Renal cortical epithelial cell (primary cell): ENCODE data around the gene CDCP1. TPM values are rescaled to one million over a fixed set of nuclear protein-coding genes. Genes with fewer than 3 reads are reported as not detected.
A peak's percentile ranks its signal among the peaks of the same experiment; 100 is the strongest.
"Not testable (repeated sequence)": the region's sequence is repeated elsewhere in the genome, so short reads cannot be mapped to it uniquely, and the experiment has no call there.

ENCODE experiments used
- DNase-seq: peaks from one replicate; pipeline ENCODE4 v3.0.0-alpha.2; 2011; ENCODE audit warnings: low read depth
- total RNA-seq: library from RNA; depleted of rRNA; stranded (reverse); fragments of >200 nt; gene quantifications from 2 replicates; pipeline ENCODE4 v1.2.3, GENCODE V29; 2014

The CDCP1 gene
- total RNA-seq, 1 donor from 2014 or later: 58.9 TPM

DNA sequence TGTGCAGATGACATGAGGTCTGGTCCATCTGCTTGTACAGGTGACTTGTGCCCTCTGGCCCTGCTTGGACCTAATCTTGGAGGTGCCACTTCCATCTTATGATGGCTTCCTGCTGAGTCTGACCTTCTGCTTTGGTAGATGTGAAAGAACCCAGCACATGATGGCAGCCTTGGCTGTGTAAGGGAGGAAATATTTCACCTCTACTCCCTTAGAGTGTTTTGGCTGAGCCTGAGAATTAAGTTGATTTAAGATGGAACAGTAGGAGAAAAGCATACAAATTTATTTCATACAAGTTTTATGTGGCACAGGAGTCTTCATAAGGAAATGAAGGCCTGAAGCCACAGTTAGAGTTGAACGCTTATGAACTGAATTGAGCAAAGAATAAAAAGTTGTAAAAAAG lies 27.6 kb upstream of the CDCP1 start:
- DNase-seq: no peak

GRCh38 chr3:45171283-45171682 lies 25.1 kb upstream of the CDCP1 start:
- DNase-seq: no peak

DNA sequence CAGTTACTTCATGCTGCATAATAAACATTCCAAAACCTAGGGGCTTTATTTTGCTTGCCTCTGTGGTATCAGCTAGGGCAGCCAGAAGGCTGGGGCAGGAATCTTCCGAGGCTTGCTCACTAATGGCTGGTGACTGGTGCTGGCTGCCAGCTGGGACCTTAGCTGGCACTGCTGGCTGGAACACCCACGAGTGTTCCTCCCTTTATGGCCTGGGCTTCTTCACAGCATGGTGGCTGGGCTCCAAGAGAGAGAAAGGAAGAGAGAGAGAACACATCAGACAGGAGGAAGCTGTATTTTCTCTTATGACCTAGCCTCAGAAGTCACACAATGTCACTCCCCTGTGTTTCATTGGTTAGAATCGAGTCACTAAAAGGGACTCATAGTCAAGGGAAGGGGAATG lies 23.9 kb upstream of the CDCP1 start:
- peak; percentile 11 for DNase-seq

GRCh38 chr3:45169125-45169904 lies 23.1 kb upstream of the CDCP1 start:
- no peak for DNase-seq

- DNase-seq: peak; percentile 32
Observed at GRCh38 chr3:45168451-45168850, 22.3 kb upstream of the CDCP1 start.

GRCh38 chr3:45167011-45167911 lies 21.1 kb upstream of the CDCP1 start:
- DNase-seq: peak; percentile 97

- no peak for DNase-seq
Observed at GRCh38 chr3:45166321-45166879, 20.2 kb upstream of the CDCP1 start.

- no peak for DNase-seq
Observed at GRCh38 chr3:45165497-45166283, 19.5 kb upstream of the CDCP1 start.

DNA sequence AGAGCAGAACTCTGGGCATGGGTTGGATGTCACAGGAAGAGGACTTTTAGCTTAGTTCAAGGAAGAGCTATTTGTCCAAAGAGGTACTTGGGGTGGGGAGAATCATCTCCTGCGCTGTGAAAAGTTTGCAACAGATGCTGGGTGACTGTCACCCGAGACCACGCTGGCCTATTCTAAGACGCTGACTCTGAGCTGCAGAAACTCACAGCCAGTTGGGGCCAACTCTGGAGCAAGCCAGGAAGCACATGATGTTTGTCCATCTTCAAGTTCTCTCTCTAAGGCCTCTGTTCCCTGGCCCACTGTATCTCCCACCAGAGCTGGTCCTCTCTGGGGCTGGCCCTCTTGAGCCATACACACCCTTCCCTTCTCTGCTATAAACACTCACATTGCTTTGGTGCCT lies 17.9 kb upstream of the CDCP1 start:
- no peak for DNase-seq

DNA sequence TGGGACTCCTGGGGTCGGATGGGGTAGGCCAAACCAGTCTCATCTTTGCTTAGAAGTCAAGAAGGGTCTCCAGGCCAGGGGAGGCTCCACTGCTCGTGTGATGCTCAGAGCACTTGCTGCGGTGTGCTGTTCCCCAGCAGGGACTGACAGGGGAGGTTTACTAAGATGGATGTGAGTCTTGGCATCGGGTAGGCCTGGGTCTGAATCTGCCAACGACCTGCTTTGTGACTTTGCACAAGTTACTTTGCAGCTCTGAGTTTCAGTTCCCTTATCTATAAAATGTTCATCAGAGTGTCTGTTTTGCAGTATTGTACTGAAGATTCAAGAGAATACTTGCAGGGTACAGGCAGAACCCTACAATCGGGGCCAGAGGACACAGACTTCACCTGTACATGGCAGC lies 17.3 kb upstream of the CDCP1 start:
- no peak for DNase-seq

DNA sequence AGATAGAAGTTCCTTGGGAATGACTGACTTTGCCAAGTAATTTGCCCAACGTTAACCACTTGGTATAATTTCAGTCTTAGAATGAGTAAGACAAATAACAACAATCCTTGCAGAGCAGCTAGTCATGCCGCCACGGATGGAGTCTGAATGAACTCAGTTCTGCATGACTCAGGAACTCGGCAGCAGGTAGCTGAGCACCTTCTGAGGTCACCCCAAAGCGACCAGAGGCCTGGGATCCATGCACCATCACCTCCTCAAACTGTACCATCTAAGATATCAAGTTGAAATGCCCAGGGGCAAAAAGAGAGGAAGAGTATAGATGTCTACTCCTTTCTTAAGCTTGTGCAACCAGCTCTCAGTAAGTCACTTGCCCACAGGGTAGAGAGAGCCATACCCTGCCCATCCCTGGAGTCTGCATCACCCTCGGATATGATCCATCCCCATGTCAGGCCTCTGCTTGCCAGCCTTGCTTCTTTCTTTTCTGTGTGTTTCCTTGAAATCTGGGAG lies 8.5 kb upstream of the CDCP1 start:
- DNase-seq: peak; percentile 91

DNA sequence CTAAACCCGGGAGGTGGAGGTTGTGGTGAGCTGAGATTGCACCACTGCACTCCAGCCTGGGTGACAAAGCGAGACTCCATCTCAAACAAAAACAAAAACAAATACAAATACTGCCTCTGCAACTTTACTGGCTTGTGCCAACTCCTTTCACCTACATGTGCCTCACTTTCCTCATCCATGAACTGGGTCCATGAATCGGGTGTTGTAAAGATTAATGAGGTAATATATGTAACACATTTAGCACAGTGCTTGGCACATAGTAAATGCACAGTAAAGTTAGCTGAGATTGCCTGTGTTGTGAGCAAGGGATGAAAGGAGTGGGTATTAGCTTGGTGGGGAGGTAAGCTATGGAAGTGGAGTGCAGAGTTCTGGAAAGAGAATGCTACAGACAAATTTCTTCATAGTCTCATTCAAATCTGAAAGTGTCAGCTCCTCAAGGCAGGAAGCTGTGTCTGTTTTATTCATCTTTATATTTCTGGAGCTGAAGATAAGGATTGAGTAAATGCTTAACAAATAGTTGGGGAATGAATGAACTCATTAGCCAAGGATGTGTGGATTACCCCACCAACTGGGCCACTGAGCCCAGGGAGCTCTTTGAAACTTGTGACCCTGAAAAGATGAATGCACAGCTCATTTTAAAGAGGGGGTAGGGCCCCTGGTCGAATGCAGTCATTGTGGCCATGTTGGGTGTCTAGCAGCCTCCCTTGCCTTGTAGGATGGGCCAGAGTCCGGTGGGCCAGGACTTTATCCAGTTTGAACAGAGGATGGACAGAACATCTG lies 7.7 kb upstream of the CDCP1 start:
- no peak for DNase-seq

DNA sequence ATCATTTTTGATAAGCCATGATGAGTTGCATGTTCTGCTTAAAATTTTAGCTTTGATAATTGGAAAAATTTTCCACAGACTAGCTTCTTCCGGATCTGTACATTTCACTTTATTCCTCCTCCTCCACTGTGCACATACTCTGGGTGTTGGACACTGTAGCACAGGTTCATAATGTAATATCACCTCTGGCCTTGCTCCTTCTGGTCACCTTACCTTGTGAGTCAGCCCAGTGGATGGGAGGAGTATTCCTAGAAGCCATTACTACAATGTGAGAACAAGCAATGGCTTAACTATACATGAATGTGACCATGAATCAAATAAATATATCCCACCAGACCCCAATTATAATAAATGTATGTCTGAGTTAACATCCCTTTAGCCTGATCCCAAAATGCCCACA lies 6.1 kb upstream of the CDCP1 start:
- DNase-seq: no peak

GRCh38 chr3:45151100-45151499 lies 4.9 kb upstream of the CDCP1 start:
- DNase-seq: no peak

DNA sequence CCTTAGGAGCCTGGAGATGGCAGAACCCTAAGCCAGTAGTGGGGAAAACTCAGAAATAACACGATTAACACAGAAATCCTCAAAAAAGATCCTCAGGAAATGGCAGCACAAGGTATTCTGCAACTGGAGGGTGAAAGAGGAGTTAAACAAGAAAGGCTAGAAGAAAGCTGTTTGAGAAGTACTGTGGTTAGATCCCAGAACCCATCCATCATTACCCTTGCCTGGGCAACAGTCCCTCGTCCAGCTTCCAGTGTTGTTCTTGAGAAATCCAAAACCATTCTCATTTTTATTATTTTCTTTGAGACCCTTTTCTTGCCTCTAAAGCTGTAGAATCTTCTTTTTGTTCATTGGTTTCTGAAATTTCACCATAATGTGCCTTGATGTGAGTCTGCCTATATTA lies 2.7 kb upstream of the CDCP1 start:
- DNase-seq: no peak

DNA sequence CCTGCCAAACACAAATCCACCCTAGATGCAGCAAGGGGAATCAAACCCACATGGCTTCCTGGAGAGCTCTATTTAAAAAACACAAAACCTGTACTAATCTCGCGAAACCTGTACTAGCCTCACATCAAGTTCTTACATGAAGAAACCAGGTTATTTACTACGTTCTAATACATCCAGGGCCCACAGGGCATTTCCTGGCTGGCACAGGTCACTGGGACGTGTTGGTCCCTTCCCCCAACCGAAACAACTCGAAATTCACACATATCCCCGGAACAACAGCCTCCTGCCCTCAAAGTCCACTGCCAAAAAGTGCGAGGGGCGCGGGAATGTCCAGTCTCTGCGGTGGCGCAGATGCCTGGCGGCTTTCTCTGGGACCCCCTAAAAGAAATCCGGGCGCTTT lies 955 bp downstream of the CDCP1 start:
- DNase-seq: peak; percentile 57

DNA sequence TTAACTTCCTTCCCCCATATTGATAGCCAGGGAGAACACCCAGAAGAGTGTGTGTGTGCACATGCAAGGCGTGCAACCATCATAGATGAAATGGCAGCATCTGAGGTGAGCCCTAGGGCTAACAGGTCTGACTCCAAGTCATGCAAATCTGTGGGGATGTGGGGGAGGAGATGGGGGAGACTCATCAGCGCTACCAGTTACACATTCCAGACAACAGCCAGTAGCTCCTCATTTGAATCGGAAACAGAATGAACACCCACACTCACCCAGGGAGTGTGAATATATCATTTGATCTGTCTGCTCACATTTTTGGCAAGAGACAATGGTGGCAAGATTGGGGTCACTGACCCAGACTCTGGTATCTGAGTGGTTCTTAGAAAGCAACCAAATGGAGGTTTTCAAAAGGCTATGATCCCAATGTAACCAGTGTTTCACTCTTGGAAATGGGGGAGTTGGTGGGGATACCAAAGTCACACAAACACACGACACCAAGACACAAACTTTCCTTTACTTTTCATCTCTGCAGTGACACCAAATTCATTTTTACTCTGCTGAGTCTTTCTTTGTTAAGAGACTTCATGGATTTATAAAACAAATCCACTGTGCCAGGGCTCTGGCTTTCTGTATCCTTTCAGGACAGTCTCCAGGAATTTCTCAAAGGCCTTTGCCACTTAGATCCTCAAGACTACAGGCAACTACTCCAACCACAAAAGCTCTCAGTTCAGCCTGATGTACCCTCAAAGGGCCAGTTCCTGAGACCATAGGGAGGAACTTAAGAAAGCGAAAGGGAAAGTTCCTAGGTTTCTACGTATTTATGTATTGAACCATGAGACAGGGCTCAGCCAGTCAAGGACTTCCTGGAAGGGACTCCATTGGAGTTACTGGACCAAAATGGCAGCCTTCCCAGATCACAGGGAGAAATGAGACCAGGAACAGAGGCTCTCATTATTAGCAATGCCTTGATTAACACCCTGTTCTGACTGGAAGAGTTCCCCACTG lies 2.2 kb downstream of the CDCP1 start:
- peak; percentile 62 for DNase-seq

DNA sequence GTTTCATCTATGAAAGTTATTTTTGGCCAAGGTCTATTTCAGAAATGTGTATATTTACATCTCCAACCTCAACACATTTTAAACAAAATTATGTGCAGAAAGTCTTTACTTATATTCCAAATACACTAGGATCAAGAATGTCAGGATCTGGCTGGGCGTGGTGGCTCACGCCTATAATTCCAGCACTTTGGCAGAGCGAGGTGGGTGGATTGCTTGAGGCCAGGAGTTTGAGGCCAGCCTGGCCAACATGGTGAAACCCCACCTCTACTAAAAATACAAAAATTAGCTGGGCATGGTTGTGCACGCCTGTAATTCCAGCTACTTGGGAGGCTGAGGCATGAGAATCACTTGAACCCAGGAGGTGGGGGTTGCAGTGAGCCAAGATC lies 5.4 kb downstream of the CDCP1 start:
- DNase-seq: not testable (repeated sequence)

DNA sequence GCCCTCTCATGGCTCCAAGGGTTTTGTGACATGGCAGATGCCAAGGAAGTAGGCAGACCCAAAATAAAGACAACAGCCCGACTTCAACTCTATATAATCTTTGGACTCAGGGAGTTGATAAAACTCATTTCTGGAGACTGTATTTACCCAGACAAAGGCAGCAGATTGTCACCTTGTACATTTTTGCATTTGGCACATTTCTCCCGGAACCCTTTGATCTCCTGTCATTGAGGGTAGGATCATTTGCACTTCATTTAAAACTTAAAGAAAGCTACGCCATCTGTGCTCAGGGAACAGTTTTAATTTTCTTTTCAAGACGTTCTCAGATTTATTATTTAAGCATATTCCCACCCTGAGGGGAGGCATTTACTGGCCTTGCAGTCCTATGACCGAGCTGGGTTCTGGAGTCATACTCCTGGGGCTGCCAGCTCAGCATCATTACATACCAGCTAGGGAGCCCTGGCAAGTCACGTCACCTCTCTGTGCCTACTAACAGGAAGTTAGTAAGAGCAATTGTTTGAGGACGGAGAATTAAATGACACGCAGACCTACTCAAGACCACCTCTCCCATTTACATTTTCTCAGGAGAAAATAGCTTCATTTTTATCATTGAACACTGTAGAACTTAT lies 5.9 kb downstream of the CDCP1 start:
- peak; percentile 88 for DNase-seq
